GM18508 (cell line): ENCODE measurements around the gene ALDH3B1.

ENCODE experiments used
- ATAC-seq: cut with Tn5 transposase; IDR thresholded peaks from one replicate; pipeline ENCODE4 v1.9.1; 2021; ENCODE audit warnings: moderate number of reproducible peaks; ENCODE audit not compliant: insufficient read depth, unreplicated experiment

The ALDH3B1 gene

GRCh38 chr11:68027667-68028066 is 17.5 kb downstream of the ALDH3B1 start:
- no peak for ATAC-seq

GRCh38 chr11:68028802-68029545 is 18.8 kb downstream of the ALDH3B1 start:
- no peak for ATAC-seq

GRCh38 chr11:68030318-68031143 is 20.4 kb downstream of the ALDH3B1 start, which contains the start of gene NDUFS8:
Gene NDUFS8 (plus strand): TSS chr11:68030681. CDS start chr11:68032152, 1,471 bp downstream.
- peak; percentile 77 for ATAC-seq

- ATAC-seq, result no peak
These were observed 21.0 kb downstream of the ALDH3B1 start for GRCh38 chr11:68031144-68031464.

GRCh38 chr11:68032003-68032402 is 21.9 kb downstream of the ALDH3B1 start:
- no peak for ATAC-seq

GRCh38 chr11:68032997-68033707 is 23.0 kb downstream of the ALDH3B1 start:
- ATAC-seq, result no peak

GRCh38 chr11:68033708-68034045 is 23.6 kb downstream of the ALDH3B1 start:
- ATAC-seq, result no peak

- ATAC-seq, result no peak
These were observed 25.2 kb downstream of the ALDH3B1 start for GRCh38 chr11:68035266-68035876.

- ATAC-seq, result no peak
These were observed 26.1 kb downstream of the ALDH3B1 start for GRCh38 chr11:68036141-68036716.

- ATAC-seq, result no peak
These were observed 26.7 kb downstream of the ALDH3B1 start for GRCh38 chr11:68036717-68037239.

GRCh38 chr11:68037411-68038225 is 27.5 kb downstream of the ALDH3B1 start:
- ATAC-seq, result no peak

GRCh38 chr11:68038226-68038717 is 28.1 kb downstream of the ALDH3B1 start:
- no peak for ATAC-seq

- no peak for ATAC-seq
These were observed 28.8 kb downstream of the ALDH3B1 start, which contains the start of gene TCIRG1 for GRCh38 chr11:68038718-68039525. Gene TCIRG1 (plus strand): TSS chr11:68039025. CDS start chr11:68041272, 2,247 bp downstream.

GRCh38 chr11:68039526-68040086 is 29.5 kb downstream of the ALDH3B1 start:
- ATAC-seq, result no peak

GRCh38 chr11:68040101-68040956 is 30.2 kb downstream of the ALDH3B1 start:
- no peak for ATAC-seq

GRCh38 chr11:68040957-68041591 is 30.9 kb downstream of the ALDH3B1 start:
- ATAC-seq, result no peak
